ENCODE data around the gene RBBP8NL. TPM values are rescaled to one million over a fixed set of nuclear protein-coding genes. Genes with fewer than 3 reads are reported as not detected.

RBBP8NL gene
- polyA plus RNA-seq, 1 donor (not counting 4 experiments of a cell fraction or from before 2014, with no cell fraction given), result 0.13 TPM

DNA sequence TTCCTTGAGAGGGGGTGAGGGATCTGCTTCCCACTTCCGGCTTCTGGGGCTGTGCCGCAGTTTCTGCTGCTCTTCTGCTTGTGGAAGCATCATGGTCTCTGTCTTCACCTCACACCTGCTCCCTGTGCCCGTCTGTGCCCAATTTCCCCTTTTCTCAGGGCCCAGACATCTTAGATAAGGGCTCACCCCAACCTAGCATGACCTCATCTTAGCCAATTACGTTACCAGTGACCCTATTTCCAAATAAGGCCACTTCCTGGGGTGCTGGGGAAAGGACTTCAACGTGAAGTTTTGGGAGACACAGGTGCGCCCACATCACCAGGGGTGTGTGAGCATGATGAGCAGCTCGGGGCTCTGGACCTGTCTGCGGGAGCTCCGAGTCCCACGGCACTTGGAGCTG lies 20.7 kb upstream of the RBBP8NL start:
- dilution Hi-C loops (cut with MboI; ENCODE audit: extremely low pct_ligation_motif_present, low sequenced_read_pairs), result loop anchor here (25.0 kb wide), 1 partner anchor 89 kb away; no protein-coding TSS in a partner anchor
- no peak for FAIRE-seq

DNA sequence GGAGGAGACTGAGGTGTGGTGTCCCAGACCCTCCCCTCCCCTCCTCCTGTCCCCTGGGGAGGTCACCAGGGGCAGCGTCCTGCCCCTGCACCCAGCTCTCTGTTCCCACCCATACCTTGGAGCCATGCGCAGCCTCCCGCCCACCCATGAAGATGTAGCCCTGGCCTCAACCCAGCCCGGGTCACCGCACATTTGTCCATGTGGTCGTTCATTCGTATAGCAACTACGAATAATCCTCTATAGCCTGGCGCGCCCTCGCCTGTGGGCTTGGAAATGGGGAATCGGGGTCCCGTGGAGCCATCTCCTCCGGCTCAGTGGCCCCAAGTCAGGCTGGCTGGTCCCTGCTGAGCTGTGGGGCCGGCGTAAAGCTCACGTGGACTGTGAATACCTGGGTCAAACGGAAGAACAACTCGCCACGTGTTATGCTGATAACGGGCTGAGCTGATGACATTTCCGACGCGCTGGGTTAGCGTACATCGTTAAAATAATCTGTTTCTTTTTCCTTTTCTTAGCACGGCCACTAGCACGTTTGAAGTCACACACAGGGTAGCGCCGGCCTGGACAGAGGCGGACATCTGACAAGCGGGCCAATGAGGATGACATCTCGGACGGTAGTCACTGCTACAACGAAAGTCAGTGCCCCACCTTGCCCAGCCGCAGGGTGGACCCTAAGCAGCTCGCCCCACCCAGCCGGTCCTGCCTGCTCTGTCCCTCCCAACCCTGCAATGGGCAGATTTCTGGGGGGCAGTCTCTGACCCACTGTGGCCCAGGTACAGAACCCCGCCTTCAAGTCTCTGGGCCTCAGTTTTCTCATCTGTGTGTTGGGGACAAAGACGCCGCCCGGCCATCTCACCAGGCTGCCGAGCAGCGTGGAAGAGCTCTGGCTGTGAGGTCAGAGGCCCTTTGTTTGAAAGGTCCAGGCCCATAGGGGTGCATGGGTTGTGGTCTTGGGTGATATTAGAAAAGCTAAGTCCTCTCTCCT lies 19.8 kb upstream of the RBBP8NL start:
- Histone ChIP-seq H3K4me2 (ENCODE audit: control insufficient read depth, extremely low read depth, insufficient read depth, low read depth, low read length) (no peak overlapping the region), H3K27ac (ENCODE audit: control insufficient read depth, insufficient read depth, low read length) (no peak overlapping the region), H4K20me1 (ENCODE audit: control insufficient read depth, extremely low read depth, insufficient read depth, low read length) (no peaks in the 10 kb centered on the region), H3K4me3 (ENCODE audit: control insufficient read depth in 2 of 3, extremely low read depth in 1 of 3, insufficient read depth in 2 of 3, low read depth in 1 of 3, low read length in 3 of 3) (no peak overlapping the region), H3K4me1 (ENCODE audit: control insufficient read depth, extremely low read depth, insufficient read depth, low read length) (no peaks in the 10 kb centered on the region), H3K9me1 (ENCODE audit: control insufficient read depth, extremely low read depth, insufficient read depth, low read length) (no peaks in the 10 kb centered on the region), H3K27me3 (ENCODE audit: control insufficient read depth, extremely low read depth, insufficient read depth, low read length) (peaks cover 23% of the 10 kb centered on the region), H3K79me2 (ENCODE audit: control insufficient read depth, insufficient read depth, low read length) (no peaks in the 10 kb centered on the region), H3K36me3 (ENCODE audit: control insufficient read depth in 2 of 2, extremely low read depth in 1 of 2, insufficient read depth in 2 of 2, low read length in 2 of 2) (no peaks in the 10 kb centered on the region), H2AFZ (ENCODE audit: control insufficient read depth, low read length) (no peak overlapping the region), H3K9me3 (ENCODE audit: control insufficient read depth, low read depth, low read length) (no peaks in the 10 kb centered on the region), H3K9ac (ENCODE audit: control insufficient read depth, extremely low read depth, insufficient read depth, low read length) (no peak overlapping the region)
- dilution Hi-C loops (cut with MboI; ENCODE audit: extremely low pct_ligation_motif_present, low sequenced_read_pairs), result loop anchor here (25.0 kb wide), 1 partner anchor 90 kb away; no protein-coding TSS in a partner anchor
- DNase-seq (ENCODE audit: low read depth, low spot score), result no peak
- no peak for FAIRE-seq
- TF ChIP-seq EZH2 (IDR thresholded peaks at IDR 0.05; ENCODE audit: low read length), result no peak
- TF ChIP-seq, protein P1, sequence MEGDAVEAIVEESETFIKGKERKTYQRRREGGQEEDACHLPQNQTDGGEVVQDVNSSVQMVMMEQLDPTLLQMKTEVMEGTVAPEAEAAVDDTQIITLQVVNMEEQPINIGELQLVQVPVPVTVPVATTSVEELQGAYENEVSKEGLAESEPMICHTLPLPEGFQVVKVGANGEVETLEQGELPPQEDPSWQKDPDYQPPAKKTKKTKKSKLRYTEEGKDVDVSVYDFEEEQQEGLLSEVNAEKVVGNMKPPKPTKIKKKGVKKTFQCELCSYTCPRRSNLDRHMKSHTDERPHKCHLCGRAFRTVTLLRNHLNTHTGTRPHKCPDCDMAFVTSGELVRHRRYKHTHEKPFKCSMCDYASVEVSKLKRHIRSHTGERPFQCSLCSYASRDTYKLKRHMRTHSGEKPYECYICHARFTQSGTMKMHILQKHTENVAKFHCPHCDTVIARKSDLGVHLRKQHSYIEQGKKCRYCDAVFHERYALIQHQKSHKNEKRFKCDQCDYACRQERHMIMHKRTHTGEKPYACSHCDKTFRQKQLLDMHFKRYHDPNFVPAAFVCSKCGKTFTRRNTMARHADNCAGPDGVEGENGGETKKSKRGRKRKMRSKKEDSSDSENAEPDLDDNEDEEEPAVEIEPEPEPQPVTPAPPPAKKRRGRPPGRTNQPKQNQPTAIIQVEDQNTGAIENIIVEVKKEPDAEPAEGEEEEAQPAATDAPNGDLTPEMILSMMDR (optimal IDR thresholded peaks at IDR 0.05 in 1 of 3, IDR thresholded peaks at IDR 0.05 in 1 of 3, conservative IDR thresholded peaks at IDR 0.05 in 1 of 3; ENCODE audit: extremely low read depth in 1 of 3, insufficient read depth in 2 of 3, low read length in 3 of 3), result no peak

More for the DNA sequence above, 20.7 kb upstream of the RBBP8NL start:
- TF ChIP-seq, protein P1 (optimal IDR thresholded peaks at IDR 0.05 in 1 of 3, IDR thresholded peaks at IDR 0.05 in 1 of 3, conservative IDR thresholded peaks at IDR 0.05 in 1 of 3; ENCODE audit: extremely low read depth in 1 of 3, insufficient read depth in 2 of 3, low read length in 3 of 3), result no peak
- TF ChIP-seq EZH2 (IDR thresholded peaks at IDR 0.05; ENCODE audit: low read length), result no peak
- Histone ChIP-seq H3K9me1 (ENCODE audit: control insufficient read depth, extremely low read depth, insufficient read depth, low read length) (no peaks in the 10 kb centered on the region), H3K4me2 (ENCODE audit: control insufficient read depth, extremely low read depth, insufficient read depth, low read depth, low read length) (no peak overlapping the region), H3K4me3 (ENCODE audit: control insufficient read depth in 2 of 3, extremely low read depth in 1 of 3, insufficient read depth in 2 of 3, low read depth in 1 of 3, low read length in 3 of 3) (no peak overlapping the region), H2AFZ (ENCODE audit: control insufficient read depth, low read length) (no peak overlapping the region), H3K4me1 (ENCODE audit: control insufficient read depth, extremely low read depth, insufficient read depth, low read length) (no peaks in the 10 kb centered on the region), H3K9me3 (ENCODE audit: control insufficient read depth, low read depth, low read length) (no peaks in the 10 kb centered on the region), H4K20me1 (ENCODE audit: control insufficient read depth, extremely low read depth, insufficient read depth, low read length) (no peaks in the 10 kb centered on the region), H3K27ac (ENCODE audit: control insufficient read depth, insufficient read depth, low read length) (no peak overlapping the region), H3K27me3 (ENCODE audit: control insufficient read depth, extremely low read depth, insufficient read depth, low read length) (peaks cover 26% of the 10 kb centered on the region), H3K9ac (ENCODE audit: control insufficient read depth, extremely low read depth, insufficient read depth, low read length) (no peak overlapping the region), H3K79me2 (ENCODE audit: control insufficient read depth, insufficient read depth, low read length) (no peaks in the 10 kb centered on the region), H3K36me3 (ENCODE audit: control insufficient read depth in 2 of 2, extremely low read depth in 1 of 2, insufficient read depth in 2 of 2, low read length in 2 of 2) (no peaks in the 10 kb centered on the region)
- no peak for DNase-seq (ENCODE audit: low read depth, low spot score)
